Measurements from ENCODE around the gene NAA20.

DNA sequence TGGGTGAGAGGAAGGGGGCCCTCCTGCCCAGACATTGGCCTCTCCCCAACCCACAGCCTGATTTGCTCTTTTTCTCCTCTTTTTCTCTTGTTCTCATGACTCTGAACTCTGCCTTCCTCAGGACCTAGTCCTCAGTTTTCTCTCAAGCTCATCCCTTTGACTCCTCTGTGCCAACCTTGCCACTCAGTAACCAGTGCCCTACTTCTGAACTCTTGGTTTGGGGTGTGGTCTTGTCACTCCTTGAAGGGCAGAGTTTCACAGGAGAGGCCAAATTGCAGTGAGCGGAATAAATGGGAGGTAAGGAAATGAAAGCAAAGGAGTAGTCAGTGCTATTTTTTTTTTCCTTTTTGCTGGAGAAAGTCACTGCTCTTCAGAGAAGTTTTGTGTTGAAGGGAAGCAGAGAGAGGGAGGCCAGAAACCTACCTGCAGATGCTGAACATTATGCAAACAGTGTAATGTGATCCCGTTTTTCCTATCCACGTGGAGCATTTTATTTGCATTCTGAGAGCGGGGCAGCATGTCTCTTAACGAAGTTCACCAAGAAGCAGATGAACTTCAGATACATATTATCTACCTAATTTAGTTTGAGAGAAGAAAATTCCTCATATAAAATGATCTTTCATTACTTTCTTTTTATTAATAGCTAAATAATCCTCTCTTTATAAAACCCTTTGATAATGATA is 62.1 kb downstream of the NAA20 start:
- TF ChIP-seq, protein P1, sequence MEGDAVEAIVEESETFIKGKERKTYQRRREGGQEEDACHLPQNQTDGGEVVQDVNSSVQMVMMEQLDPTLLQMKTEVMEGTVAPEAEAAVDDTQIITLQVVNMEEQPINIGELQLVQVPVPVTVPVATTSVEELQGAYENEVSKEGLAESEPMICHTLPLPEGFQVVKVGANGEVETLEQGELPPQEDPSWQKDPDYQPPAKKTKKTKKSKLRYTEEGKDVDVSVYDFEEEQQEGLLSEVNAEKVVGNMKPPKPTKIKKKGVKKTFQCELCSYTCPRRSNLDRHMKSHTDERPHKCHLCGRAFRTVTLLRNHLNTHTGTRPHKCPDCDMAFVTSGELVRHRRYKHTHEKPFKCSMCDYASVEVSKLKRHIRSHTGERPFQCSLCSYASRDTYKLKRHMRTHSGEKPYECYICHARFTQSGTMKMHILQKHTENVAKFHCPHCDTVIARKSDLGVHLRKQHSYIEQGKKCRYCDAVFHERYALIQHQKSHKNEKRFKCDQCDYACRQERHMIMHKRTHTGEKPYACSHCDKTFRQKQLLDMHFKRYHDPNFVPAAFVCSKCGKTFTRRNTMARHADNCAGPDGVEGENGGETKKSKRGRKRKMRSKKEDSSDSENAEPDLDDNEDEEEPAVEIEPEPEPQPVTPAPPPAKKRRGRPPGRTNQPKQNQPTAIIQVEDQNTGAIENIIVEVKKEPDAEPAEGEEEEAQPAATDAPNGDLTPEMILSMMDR (conservative IDR thresholded peaks at IDR 0.05 in 1 of 2, IDR thresholded peaks at IDR 0.05 in 1 of 2; ENCODE audit: low read depth in 1 of 2, low read length in 2 of 2): no peak
- TF ChIP-seq EZH2 (IDR thresholded peaks at IDR 0.05; ENCODE audit: low read length, missing control alignments): no peak

All from fibroblast of lung (primary cell).